Measurements from ENCODE around the gene RAB21. TPM values are rescaled to one million over a fixed set of nuclear protein-coding genes. Genes with fewer than 3 reads are reported as not detected.
"Not testable (repeated sequence)": the region's sequence is repeated elsewhere in the genome, so short reads cannot be mapped to it uniquely, and the experiment has no call there.

The RAB21 gene
- total RNA-seq, 1 donor from 2014 or later: 29.2 TPM

DNA sequence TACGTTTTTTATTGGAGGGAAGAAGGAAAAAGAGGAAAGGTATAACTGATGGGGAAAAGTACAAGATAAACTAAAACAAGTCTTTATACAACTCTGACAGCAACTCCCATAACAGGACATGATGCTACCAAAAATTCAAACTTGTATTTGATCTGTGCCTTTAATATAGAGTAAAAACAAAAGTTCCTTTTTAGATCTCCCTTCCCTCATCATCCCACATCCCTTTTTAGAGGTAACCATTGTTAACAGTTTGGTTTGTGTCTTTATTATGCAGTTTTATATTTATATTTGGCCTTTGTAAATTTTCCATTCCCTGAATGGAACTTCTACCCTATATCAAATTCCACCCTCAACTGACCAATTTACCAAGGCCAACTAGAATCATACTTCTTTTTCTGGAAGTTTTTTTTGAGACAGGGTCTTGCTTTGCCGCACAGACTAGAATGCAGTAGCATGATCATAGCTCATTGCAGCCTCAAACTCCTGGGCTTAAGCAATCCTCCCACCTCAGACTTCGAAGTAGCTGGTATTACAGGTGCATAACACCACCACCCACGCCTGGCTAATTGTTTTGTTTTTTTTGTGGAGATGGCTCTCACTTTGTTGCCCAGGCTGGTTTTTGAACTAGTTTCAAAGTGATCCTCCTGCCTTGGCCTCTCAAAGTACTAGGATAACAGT is 36.9 kb downstream of the RAB21 start:
- no peak for DNase-seq (ENCODE audit: low spot score)
- ATAC-seq: no peak

- DNase-seq (ENCODE audit: low spot score) (no peak), ATAC-seq (no peak)
Observed at GRCh38 chr12:71792599-71792998, 37.9 kb downstream of the RAB21 start.

- ATAC-seq: no peak
- DNase-seq (ENCODE audit: low spot score): no peak
Observed at GRCh38 chr12:71795901-71796300, 41.2 kb downstream of the RAB21 start.

DNA sequence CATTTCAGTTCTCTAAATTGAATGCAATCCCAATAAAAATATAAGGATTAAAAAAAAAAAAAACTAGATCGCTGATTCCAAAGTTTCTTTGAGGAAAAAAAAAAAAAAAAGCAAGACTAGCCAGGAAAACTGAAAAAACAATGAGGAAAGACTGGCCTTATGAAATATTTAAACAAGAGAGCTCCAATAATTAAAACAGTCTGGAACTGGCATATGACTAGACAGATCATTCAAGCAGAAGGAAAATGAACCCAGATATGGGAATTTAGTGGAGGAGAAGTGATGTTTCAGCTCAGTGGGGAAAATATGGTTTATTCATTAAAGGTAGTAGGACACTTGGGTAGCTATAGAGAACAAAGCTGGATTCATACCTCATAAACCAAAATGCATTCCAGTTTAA is 42.9 kb downstream of the RAB21 start:
- no peak for ATAC-seq
- DNase-seq (ENCODE audit: low spot score): no peak

GRCh38 chr12:71799106-71799505 is 44.4 kb downstream of the RAB21 start:
- DNase-seq (ENCODE audit: low spot score) (no peak), ATAC-seq (no peak)

- ATAC-seq (no peak), DNase-seq (ENCODE audit: low spot score) (no peak)
Observed at GRCh38 chr12:71800177-71800576, 45.5 kb downstream of the RAB21 start.

DNA sequence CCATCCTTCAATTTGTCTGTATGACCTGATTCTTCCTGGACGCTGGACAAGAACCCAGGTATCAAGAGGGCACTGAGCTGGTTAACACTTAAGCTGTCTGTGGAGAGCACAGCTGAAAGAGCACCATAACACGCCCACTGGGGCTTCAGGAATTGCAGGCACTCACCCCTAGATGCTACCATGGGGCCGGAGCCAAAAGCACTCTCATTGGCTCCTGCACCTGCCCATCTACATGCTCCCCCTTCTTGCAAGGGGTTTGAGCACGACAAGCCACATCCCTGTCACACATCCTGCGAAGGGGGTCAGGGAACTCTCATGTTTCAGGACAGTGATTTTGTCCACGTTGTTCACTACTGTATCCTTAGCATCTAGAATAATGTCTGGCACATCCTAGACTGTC is 49.8 kb downstream of the RAB21 start:
- DNase-seq (ENCODE audit: low spot score) (no peak), ATAC-seq (no peak)

- DNase-seq (ENCODE audit: low spot score) (no peak), ATAC-seq (no peak)
Observed at GRCh38 chr12:71810921-71811320, 56.3 kb downstream of the RAB21 start.

- ATAC-seq; DNase-seq (ENCODE audit: low spot score): not testable (repeated sequence)
Observed at GRCh38 chr12:71815242-71815641, 60.6 kb downstream of the RAB21 start.

GRCh38 chr12:71822088-71822487 is 67.4 kb downstream of the RAB21 start:
- DNase-seq (ENCODE audit: low spot score); ATAC-seq: not testable (repeated sequence)

- ATAC-seq (no peak), DNase-seq (ENCODE audit: low spot score) (no peak)
Observed at GRCh38 chr12:71828813-71829212, 74.2 kb downstream of the RAB21 start.

GRCh38 chr12:71837356-71837755 is 82.7 kb downstream of the RAB21 start:
- ATAC-seq (no peak), DNase-seq (ENCODE audit: low spot score) (no peak)

DNA sequence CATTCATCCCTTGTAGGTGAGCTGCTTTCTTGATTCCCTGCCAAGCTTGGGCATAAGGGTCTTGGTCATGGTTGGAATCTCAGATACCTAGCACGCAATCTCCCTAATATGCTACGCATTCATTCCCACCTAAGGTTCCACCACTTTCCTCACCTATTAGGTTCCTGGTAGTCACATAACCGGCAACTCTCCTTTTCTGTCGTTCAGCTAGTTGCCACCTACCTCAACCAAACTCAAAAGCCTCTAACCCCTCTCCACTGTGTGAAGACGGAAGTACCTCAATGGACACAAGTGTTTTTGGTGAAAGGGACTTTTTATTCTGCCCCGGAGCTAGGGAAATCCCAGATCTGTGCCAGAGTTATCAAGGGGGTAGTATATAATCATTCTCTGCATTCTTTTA is 83.6 kb downstream of the RAB21 start:
- DNase-seq (ENCODE audit: low spot score) (no peak), ATAC-seq (no peak)

DNA sequence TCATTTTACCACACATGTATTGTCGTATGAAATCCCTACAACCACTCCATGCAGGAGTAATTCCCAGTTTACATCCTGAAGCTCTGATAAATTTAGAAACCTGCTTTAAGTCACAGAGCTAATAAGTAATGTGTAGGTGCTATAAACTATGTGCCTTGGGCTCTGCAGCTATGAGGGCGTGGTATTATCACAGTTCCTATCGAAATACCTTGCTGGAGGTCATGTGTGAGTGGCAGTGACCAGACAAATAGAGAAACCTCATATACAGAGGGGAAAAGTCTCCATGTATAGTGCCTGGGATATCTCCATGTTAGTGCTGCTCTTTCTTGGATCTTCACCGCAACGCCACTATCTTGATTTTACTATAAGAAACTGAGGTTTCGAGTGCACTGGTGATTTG is 84.0 kb downstream of the RAB21 start:
- DNase-seq (ENCODE audit: low spot score): no peak
- ATAC-seq: no peak

DNA sequence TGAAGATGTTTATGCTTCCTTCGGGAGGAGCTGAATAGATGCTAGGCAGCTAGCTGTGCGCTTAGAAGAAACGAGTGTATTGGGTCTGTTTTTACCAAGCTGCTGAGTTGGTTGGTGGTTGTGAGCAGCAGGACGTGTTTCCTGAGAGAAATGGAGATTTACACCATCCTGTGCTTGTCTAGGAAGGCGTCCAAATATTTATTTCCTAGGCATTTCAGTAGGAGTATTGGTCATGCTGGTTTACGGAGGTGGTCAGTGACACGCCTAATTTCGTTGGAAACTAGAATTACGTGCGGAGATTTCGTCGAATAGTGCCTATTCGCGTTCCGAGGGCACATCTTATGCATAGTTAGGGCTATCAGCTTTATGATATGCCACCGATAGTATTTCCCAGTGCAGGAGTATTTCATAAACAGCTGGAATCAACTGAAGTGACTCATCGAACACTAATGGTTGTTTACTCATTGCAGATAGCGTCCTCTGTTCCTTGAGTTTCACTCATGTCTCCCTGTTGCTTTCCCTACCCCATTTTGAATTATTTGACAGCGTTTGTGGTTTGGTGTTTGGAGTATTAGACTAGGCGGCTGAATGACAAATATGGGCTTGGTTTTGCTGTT is 85.7 kb downstream of the RAB21 start:
- DNase-seq (ENCODE audit: low spot score): no peak

GRCh38 chr12:71846322-71846940 is 91.8 kb downstream of the RAB21 start:
- ATAC-seq (peak; percentile 75), DNase-seq (ENCODE audit: low spot score) (no peak)

More for the DNA sequence above, 85.7 kb downstream of the RAB21 start:
- ATAC-seq: peak; percentile 19

- ATAC-seq (no peak), DNase-seq (ENCODE audit: low spot score) (no peak)
Observed at GRCh38 chr12:71848212-71848611, 93.5 kb downstream of the RAB21 start.

DNA sequence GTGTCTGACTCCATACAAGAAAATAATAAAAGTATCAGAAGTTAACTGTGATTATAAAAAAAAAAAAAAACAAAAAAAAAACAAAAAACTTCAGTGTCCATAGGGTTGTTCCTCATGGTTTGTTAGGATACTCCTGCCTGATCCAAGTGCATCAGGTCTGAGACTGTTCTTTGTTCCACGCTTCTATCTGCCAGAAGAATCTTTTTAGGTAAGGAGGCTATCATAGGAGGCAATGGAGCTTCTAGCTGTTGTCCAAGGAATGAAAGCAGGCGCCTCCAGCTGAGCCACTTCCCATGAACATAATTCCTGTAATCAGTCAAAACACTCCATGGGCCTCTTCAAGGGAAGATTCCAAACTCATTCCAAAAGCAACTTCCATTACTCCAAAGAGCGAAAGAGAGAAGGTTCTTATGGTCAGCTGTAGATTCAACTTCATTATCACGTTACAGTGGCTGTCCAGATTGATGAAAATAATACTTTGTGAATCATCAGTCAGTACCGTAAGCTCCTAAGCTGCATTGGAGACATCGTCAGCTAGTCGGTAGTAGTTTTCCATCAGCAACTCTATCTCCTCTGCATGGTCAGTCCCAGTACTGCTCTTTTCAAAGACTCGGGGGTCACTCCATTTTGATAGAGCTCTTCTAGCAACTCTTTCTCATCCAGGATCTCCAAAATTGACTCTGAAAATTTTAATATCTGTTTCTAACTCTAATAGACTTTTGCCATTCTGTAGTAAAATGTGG is 94.6 kb downstream of the RAB21 start:
- no peak for ATAC-seq
- DNase-seq (ENCODE audit: low spot score): no peak
